GM18519 (cell line): Measurements from ENCODE around the gene ASTN2.

ENCODE experiments used
- ATAC-seq: cut with Tn5 transposase; IDR thresholded peaks from one replicate; pipeline ENCODE4 v1.9.1; 2021; ENCODE audit warnings: mild to moderate bottlenecking, moderate library complexity; ENCODE audit not compliant: unreplicated experiment, low FRiP score

Gene ASTN2

DNA sequence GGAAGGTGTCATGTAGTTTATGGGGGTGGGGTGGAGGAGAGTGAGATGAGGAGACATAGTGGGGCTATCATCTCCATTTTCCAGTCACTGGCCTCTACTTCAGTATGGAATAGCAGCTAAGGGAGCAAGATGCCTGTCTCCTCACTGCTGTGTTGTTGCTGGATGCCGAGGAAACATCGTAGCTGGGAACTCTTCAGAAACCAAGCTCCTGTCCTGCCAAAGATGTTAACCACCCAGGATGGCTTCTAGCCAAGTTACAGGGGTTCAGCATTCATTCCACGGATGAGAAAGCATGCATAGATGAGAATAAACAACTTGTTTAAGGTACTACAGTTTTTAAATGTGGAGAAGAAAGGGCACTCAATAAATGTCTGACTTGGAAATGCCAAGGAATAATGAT is 226.5 kb downstream of the ASTN2 start:
- no peak for ATAC-seq

DNA sequence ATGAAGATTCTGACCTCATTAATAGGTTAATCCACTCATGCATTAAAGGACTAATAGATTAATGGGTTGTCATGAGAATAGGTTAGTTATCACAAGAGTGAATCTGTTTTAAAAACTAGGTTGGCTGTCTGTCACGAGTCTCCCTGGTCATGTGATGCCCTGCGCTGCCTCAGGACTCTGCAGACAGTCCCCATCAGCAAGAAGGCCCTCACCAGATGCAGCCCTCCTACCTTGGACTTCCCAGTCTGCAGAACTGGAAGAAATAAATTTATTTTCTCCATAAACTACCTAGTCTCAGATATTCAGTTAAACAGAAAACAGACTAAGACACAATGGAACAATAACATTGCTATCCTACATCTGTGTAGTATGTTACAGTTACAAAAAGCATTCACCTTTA is 227.4 kb downstream of the ASTN2 start:
- ATAC-seq = no peak

DNA sequence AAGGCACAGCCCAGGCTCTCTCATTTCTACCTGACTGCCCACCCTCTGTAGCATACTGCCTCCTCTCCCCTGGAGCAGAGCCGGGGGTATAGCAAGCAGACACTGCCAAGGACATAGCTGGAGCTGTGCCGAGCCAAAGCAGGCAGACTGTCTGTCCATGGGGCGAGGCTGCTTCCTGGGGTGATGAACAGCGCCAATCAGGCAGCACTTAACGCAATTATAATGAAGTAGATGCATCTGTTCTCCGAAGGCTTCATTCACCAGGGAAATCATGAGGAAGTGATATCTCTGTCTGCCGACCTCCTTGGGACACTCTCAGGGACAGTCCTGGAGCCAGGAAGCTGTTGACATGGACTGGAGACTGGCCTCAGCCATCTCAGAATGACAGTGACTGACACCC is 230.7 kb downstream of the ASTN2 start:
- no peak for ATAC-seq

- no peak for ATAC-seq
These were observed 232.8 kb downstream of the ASTN2 start for GRCh38 chr9:117182046-117182445.

DNA sequence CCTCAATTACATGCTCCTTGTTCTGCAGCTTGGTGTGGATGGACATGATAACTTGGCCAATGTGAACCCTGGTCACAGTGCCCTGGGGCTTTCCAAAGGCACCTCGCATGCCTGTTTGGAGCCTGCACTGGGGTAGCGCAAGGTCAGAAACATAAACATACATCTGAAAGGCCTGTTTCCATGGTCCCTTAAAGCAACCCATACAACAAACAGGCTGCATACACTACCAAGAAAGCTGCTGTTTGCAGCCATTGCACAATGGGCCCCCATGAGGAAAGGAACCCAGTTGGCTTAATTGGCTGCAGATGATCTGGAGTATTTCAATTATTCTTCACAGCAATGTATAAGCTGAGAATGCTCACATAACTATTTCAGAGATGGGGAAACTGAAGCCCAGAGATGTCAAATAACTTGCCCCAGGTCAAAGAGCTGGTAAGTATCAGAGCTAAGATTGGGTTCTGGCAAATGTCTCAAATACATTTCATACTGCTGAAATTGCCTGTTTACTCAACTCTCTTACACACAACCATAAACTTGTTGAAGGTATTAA is 233.9 kb downstream of the ASTN2 start:
- no peak for ATAC-seq

GRCh38 chr9:117178596-117179375 is 236.1 kb downstream of the ASTN2 start:
- no peak for ATAC-seq

DNA sequence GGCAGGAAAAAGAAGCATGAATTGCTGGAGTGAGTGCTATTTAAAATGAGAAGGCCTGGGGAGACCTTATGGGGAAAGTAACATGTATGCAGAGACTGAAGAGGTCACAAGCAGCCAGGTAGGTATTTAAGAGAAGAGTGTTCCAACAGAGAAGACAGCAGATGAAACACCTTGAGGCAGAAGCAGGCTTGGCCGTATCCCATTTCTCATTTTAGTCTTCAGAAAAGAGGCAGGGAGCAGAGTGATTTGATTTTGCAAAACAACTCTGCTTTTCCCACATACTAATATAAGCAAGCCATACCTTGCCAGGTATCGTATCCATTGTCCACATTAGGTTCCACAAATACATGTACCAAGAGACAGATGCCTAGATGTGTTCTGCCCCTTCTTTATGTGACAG is 244.3 kb downstream of the ASTN2 start:
- ATAC-seq = no peak

DNA sequence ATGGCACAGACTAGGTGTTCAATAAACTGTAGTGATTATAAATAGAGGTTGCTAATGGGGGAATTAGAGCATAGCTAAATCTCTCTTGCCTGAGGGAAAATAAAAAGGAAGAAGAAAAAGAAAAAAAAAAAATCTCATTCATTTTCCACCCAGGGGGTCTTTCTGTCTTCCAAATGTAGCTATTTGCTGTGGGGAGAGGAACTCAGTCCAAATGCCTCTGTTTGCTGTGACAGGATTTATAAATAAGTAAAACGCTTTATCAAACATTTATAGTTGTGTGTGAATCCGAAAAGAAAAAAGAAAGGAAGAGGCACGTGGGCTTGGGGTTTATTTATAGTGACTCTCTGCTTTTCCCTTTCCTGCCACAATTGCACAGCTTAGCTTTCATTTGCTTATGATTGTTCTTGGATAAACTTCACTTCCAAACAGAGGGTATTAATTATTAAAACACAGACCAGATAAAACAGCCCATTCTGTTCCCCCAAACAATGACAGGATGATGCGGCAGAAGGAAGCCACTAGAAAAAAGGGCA is 245.7 kb downstream of the ASTN2 start:
- ATAC-seq = no peak

DNA sequence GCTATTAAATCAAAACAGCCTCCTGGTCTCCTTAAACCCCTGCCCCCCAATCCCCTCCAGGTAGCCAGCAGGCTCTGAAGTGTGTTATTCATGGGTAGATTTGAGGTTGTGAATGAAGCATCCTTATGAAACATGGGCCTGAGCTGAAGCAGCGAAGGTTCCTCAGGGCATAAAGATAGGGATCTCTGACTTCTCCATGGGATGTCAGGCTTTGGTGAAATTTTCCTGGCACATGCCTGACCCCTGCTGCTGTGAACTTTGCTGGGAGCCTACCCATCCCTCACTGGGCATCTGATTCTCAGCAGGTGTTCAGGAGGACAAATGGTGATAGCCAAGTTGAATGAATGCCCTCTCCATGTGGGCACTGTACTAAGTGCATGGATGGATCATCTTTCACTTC is 250.3 kb downstream of the ASTN2 start:
- no peak for ATAC-seq

DNA sequence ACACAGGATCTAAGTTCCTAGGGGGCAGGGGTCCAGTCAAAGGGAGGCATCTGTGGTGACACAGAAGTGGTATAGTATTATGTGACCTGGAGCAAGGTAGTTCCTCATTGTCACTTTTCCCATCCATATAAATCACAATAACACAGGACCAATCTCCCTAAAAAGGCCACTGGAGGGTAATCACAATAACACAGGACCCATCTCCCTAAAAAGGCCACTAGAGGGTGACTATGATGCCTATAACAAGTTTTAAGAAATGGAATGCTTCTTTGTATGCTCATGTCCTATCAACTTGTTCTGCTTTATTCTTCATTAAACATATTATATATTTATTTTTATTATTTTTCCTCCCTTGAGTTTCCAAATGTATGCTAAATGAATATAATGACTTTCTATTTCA is 254.6 kb downstream of the ASTN2 start:
- ATAC-seq = no peak

DNA sequence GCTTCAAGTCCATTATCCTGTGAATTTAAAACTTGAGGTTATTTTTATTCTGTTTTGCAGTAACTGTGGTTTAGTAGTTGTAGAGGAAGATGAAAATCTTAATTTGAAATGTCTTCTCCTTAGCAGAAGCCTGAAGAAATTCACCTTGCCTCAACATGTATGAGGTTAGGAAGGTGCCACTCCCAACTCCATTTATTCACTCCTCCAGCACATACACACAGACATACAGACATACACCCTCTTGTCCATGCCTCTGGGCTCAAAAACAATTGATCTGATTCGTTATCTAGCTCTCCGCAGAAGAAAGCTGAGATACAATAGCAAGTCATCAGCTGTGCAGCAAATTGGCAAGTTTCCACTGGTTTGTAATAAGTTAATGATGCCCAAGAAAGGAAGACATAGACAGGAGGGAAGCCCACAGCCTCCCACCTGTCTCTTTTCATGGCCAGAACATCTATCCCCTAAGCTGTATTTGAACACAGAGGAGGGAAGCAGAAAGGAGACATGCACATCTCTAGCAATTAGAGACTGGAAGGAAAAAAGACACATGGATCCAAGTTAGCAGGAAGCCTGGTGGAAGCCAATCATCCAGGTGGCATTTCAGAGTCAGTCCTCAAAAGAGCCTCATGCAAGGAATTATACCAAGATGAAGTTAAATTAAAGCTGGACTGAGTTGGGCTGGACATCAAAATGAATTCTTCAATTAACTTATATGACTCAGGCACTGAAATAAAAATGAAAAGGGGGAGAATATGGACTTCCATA is 257.9 kb downstream of the ASTN2 start:
- ATAC-seq = no peak

- no peak for ATAC-seq
These were observed 258.6 kb downstream of the ASTN2 start for GRCh38 chr9:117156144-117156688.

GRCh38 chr9:117153021-117153420 is 261.8 kb downstream of the ASTN2 start:
- no peak for ATAC-seq

- no peak for ATAC-seq
These were observed 263.1 kb downstream of the ASTN2 start for GRCh38 chr9:117151716-117152115.

GRCh38 chr9:117149996-117150395 is 264.9 kb downstream of the ASTN2 start:
- no peak for ATAC-seq

DNA sequence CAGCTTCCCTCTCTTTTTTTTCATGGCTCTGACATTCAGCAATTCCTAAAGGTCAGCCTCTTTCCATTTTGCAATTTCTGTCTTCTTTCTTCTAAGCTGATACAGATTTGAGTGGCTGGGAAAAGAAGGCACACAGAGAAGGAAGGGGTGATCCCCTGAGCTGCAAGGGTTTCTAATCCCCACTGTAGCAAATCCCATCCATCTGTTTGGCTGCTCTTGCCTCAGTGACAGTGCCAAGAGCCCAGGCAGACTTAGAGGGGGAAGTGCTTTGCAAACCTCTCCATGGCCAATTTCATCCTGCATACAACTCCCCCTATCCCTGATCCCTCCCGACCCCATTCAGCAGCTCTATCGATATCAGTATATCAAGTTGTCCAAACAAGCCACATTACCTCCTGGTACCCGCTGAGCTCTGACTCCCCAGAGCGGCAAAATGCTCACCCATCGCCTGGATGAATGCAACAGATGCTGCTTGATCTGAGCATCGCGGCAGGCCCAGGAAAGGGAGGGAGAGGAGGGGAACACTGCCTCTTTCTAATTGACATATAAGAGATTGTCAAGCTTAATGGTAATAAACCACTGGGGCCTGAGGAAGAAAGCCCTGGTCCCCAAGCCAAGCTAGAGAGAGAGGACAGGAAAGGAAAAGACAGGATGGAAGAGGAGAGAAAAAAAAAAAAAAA is 268.9 kb downstream of the ASTN2 start:
- no peak for ATAC-seq

DNA sequence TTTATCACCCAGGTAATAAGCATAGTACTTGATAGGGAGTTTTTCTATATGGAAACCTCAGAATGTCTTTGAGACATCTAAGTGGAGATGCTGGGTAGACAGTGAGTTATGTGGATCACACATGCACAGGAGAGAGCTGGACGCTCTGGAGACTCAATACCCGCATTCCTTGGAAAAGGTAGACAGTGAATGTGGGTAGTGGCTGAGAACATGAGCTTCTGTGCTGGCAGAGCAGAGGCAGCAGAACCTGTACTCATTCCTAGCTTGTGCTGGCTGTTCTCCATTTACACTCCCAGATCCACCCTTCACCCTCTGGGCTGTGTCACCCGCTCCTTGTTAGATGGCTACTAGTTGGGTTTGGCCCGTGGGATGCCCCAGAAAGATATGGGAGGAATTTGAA is 269.8 kb downstream of the ASTN2 start:
- ATAC-seq = no peak

DNA sequence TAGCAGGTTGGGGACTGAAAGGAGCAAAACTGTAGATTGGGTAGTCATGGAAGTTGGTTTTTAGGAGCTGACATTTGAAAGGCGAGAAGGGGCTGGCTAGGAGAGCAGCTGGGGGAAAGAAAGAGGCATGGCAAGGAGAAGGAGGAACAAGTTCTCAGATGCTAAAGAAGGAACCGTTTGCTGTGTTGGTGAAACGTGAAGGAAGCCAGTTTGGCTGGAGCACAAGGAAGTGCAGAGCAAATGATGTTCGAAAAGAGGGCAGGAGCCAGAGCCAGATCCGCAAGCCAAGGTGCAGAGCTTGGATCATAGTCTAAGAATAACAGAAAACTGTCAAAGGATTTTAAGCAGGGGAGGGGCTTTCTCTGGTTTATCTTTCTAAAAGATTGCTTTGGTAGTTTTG is 276.6 kb downstream of the ASTN2 start:
- ATAC-seq = no peak

GRCh38 chr9:117136461-117136860 is 278.4 kb downstream of the ASTN2 start:
- ATAC-seq = no peak

DNA sequence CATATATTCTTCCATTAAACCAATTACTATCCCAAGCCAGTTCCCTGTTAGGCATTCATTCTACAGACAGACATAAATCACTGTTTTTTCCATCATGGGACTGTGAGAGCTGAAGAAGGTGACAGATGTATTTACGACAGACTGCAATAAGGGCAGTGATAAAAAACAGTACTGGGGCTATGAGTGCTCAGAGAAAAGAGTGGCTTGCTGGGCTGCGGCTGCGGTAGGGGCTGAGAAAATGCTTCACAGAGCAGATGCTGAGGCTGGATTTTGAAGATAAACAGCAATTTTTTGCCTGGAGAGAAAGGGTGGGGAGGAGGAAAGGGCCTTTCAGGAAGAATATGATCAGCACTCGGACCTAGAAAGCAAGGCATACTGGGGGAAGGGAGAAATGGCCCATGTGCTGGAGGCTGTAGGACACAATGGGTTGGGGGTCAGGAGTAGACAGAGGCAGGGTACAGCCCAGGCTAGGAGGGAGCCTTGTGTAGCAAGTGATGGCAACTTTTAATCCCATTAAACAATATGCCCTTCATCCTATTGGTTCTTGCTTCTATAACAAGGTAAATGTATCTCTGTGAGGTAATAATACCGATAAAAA is 279.3 kb downstream of the ASTN2 start:
- ATAC-seq = no peak
